T-helper 1 cell treated with Interleukin-12 subunit alpha and Interleukin-12 subunit beta and Interleukin-4 antibody, amounts not matched to agents 30 ng/mL and 1 ng/mL, for 36 hours (primary cell): ENCODE measurements around the gene SSR1. TPM values are rescaled to one million over a fixed set of nuclear protein-coding genes. Genes with fewer than 3 reads are reported as not detected.

Source experiments
- intact Hi-C: fragments of 100-400 bp; cut with micrococcal nuclease; formaldehyde crosslinking; loops from one replicate; pipeline ENCODE4 v1.15.1; 2024
- total RNA-seq: library from RNA; stranded (reverse); gene quantifications from 2 replicates; pipeline ENCODE4 v1.2.3, GENCODE V29; 2022

SSR1 gene
- total RNA-seq, 1 donor from 2014 or later, result 176 TPM

- intact Hi-C loops, result no loop called here
Measured at GRCh38 chr6:7260291-7261031, 52.5 kb downstream of the SSR1 start.

DNA sequence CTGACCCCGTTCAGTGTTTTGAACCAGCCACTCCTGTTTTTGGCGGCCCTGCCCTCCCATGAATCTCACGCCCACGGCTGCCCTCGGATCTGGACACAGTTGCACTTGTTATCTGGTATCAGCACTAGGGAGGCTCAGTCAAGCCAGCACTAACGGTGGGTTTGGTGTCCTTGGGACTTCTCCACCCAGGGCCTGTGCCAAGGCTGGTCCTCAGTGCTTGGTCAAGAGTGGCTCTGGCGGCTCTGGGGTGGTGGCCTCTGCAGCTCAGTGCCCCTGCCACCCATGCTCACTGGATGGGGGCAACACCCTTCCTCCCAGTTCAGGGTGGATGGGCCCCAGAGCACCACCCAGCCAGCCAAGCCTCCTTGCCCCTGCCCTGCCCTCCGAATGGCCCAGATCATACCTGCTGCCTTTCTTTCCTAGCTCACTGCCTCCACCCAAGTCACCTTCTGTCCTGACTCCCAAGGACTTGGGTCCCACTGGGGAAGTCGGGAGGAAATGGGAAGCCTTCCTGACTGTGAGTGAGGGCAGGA is 54.7 kb downstream of the SSR1 start:
- intact Hi-C loops, result no loop called here

DNA sequence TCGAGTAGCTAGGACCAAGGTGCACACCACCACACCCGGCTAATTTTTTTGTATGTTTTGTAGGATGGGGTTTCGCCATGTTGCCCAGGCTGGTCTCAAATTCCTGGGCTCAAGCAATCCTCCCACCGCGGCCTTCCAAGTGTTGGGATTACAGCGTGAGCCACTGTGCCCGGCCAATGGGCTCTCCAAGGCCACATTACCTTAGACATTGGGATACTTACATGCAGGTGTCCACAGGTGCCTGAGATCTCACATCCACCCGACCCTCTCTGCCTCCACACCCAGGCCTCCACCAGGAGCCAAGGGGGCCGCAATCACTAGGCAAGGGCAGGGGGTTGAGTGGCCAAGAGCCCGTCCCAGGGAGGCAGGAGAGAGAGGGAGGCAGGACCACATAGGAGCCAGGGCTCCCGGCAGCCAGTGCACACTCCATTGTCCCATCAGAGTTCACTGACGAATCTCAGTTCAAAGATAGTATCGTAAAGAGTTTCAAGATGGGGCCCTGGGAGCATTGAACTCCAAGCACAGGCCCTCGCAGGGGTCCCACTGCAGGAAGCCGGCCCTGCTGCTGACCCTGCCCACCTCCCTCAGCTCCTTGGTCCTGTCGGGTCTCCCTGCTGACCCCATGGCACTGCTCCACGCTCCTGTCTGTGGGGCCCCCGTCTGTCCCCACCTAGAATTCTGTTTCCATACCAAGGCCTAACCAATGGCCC is 55.3 kb downstream of the SSR1 start:
- intact Hi-C loops, result no loop called here

- intact Hi-C loops, result no loop called here
Measured at GRCh38 chr6:7256785-7257184, 56.2 kb downstream of the SSR1 start.

GRCh38 chr6:7255918-7256317 is 57.1 kb downstream of the SSR1 start:
- intact Hi-C loops, result no loop called here

GRCh38 chr6:7254980-7255835 is 57.8 kb downstream of the SSR1 start:
- intact Hi-C loops, result no loop called here

GRCh38 chr6:7252390-7252789 is 60.6 kb downstream of the SSR1 start:
- intact Hi-C loops, result no loop called here

DNA sequence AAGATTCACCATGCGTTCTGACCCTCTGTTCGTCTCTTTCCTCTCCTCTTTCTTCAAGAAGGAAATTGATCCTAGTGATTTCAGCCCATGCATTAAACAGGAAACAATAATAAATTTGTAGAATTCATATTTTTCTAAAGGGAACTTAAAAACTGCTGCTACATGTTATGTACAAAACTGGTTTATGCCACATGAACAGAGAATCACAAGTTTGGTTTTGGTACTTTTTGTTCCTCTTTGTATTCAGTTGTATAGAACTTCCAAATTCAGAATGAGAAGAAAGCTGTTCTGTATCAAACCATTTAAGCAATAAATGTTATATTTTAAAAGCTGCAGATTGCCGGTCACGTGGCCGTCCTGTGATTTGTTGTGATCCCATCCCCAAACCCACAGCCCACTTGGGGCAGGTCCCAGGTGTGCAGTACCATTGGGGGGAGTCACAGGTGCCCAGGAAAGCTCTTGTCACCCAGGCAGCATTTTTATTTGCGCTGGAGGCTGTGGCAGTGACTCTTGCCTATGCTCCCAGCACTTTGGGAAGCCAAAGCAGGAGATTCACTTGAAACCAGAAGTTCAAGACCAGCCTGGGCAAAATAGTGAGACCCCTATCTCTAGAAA is 61.2 kb downstream of the SSR1 start:
- intact Hi-C loops, result no loop called here

GRCh38 chr6:7250812-7251211 is 62.2 kb downstream of the SSR1 start:
- intact Hi-C loops, result no loop called here

- intact Hi-C loops, result no loop called here
Measured at GRCh38 chr6:7249946-7250643, 62.9 kb downstream of the SSR1 start.

DNA sequence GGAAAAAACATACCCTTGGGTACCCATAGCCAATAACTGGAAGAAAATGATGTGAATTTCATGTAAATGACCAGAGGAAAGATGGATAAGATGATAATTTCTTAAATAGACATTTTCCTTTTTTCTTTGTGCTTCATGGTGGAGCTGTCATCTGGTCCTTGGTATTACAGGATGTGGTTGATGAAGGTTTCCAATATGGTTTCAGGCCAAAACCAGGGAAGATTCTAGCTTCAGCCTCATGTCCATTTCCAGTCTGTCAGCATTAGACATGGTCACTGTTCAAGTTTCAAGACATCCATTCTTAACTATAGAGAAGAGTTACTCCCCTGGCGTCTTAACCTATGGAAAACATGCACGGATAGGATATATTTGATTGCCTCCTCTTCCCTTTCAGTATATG is 63.6 kb downstream of the SSR1 start:
- intact Hi-C loops, result no loop called here

- intact Hi-C loops, result no loop called here
Measured at GRCh38 chr6:7247828-7248227, 65.2 kb downstream of the SSR1 start.

DNA sequence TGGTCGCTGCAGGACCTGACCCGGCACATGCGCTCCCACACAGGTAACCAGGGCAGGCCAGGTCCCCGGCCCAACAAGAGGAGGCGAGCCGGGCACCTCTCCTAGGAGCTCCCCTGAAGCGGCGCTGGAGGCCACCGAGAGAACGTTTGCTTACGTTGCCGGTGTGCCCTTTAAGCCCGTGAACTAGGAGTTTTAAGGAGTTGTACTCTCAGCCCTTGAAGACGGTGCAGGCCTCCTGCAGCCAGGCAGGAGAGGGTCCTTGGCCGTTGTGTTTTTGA is 65.9 kb downstream of the SSR1 start:
- intact Hi-C loops, result no loop called here

DNA sequence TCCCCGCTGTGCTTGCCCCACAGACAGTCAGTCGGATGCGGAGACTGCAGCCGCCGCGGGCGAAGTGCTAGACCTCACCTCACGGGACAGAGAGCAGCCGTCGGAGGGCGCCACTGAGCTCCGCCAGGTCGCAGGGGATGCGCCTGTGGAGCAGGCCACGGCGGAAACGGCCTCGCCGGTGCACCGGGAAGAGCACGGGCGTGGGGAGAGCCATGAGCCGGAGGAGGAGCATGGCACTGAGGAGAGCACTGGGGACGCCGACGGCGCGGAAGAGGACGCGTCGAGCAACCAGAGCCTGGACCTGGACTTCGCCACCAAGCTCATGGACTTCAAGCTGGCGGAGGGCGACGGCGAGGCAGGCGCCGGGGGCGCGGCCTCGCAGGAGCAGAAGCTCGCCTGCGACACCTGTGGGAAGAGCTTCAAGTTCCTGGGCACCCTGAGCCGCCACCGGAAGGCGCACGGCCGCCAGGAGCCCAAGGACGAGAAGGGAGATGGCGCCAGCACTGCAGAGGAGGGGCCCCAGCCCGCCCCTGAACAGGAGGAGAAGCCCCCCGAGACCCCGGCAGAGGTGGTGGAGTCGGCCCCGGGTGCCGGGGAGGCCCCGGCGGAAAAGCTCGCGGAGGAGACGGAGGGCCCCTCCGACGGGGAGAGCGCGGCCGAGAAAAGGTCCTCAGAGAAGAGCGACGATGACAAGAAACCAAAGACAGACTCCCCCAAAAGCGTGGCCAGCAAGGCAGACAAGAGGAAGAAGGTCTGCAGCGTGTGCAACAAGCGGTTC is 66.4 kb downstream of the SSR1 start:
- intact Hi-C loops, result no loop called here

- intact Hi-C loops, result no loop called here
Measured at GRCh38 chr6:7245668-7246393, 67.2 kb downstream of the SSR1 start.

GRCh38 chr6:7243179-7243981 is 69.6 kb downstream of the SSR1 start:
- intact Hi-C loops, result loop anchor here (1.0 to 5.0 kb wide), 11 partner anchors 102 to 686 kb away; no protein-coding TSS in a partner anchor

- intact Hi-C loops, result loop anchor here (1.0 to 5.0 kb wide), 11 partner anchors 102 to 686 kb away; no protein-coding TSS in a partner anchor
Measured at GRCh38 chr6:7242835-7243178, 70.2 kb downstream of the SSR1 start.
